Parathyroid adenoma (tissue), 2 donors: ENCODE results near the gene ZW10.

Experiments used
- H2AFZ ChIP-seq: fragments of 300-600 bp; sonication (generic); one replicate; pipeline ENCODE4 v1.7.0; 2017; ENCODE audit warnings: antibody characterized with exemption, mild to moderate bottlenecking
- H3K27ac ChIP-seq: fragments of 300-600 bp; sonication (generic); one replicate; pipeline ENCODE4 v1.7.0; 2017
- H3K27me3 ChIP-seq: fragments of 300-600 bp; sonication (generic); one replicate; pipeline ENCODE4 v1.7.0; 2017; ENCODE audit warnings: low read length; ENCODE audit not compliant: control insufficient read depth, insufficient read depth
- H3K36me3 ChIP-seq: fragments of 300-600 bp; sonication (generic); one replicate; pipeline ENCODE4 v1.7.0; 2017; ENCODE audit warnings: low read length; ENCODE audit not compliant: control insufficient read depth, insufficient read depth
- H3K4me1 ChIP-seq: fragments of 300-600 bp; sonication (generic); one replicate; pipeline ENCODE4 v1.7.0; 2017; ENCODE audit warnings: control low read depth
- H3K4me2 ChIP-seq: fragments of 300-600 bp; sonication (generic); one replicate; pipeline ENCODE4 v1.7.0; 2017; ENCODE audit warnings: low read length
- H3K4me3 ChIP-seq: fragments of 300-600 bp; sonication (generic); one replicate; pipeline ENCODE4 v1.7.0; 2017; ENCODE audit warnings: low read depth, low read length
- H3K79me2 ChIP-seq: fragments of 300-600 bp; sonication (generic); one replicate; pipeline ENCODE4 v1.7.0; 2017; ENCODE audit warnings: control low read depth
- H3K9ac ChIP-seq: fragments of 300-600 bp; sonication (generic); one replicate; pipeline ENCODE4 v1.7.0; 2017; ENCODE audit warnings: mild to moderate bottlenecking
- H3K9me3 ChIP-seq: fragments of 300-600 bp; sonication (generic); one replicate; pipeline ENCODE4 v1.7.0; 2017; ENCODE audit warnings: low read length; ENCODE audit not compliant: control insufficient read depth
- CTCF ChIP-seq: fragments of 300-600 bp; sonication (generic); IDR thresholded peaks from one replicate; pipeline ENCODE4 v1.7.0; 2017; ENCODE audit warnings: antibody characterized with exemption, mild to moderate bottlenecking
- donor health status: primary hyperparathyroidism.

The ZW10 gene

GRCh38 chr11:113690619-113691569, 82.6 kb downstream of the ZW10 start:
- no peaks in the 10 kb centered on the region for H3K9me3 ChIP-seq
- no peak for TF ChIP-seq CTCF
- no peak overlapping the region for H2AFZ ChIP-seq
- no peak overlapping the region for H3K4me3 ChIP-seq
- no peaks in the 10 kb centered on the region for H3K27me3 ChIP-seq
- H3K4me1 ChIP-seq: no peaks in the 10 kb centered on the region
- no peak overlapping the region for H3K4me2 ChIP-seq
- no peak overlapping the region for H3K9ac ChIP-seq
- H3K27ac ChIP-seq: no peak overlapping the region
- H3K36me3 ChIP-seq: no peaks in the 10 kb centered on the region
- H3K79me2 ChIP-seq: no peaks in the 10 kb centered on the region

- no peaks in the 10 kb centered on the region for H3K9me3 ChIP-seq
- TF ChIP-seq CTCF: no peak
- no peak overlapping the region for H3K27ac ChIP-seq
These were observed 83.5 kb downstream of the ZW10 start for GRCh38 chr11:113689768-113690618.

GRCh38 chr11:113685654-113686359, 87.7 kb downstream of the ZW10 start:
- no peaks in the 10 kb centered on the region for H3K79me2 ChIP-seq
- no peak for TF ChIP-seq CTCF
- peaks cover 15% of the 10 kb centered on the region for H3K4me1 ChIP-seq
- H3K27ac ChIP-seq: no peak overlapping the region
- no peaks in the 10 kb centered on the region for H3K9me3 ChIP-seq
- no peak overlapping the region for H3K4me2 ChIP-seq
- H3K36me3 ChIP-seq: no peaks in the 10 kb centered on the region
- H3K9ac ChIP-seq: no peak overlapping the region
- H3K4me3 ChIP-seq: no peak overlapping the region
- no peaks in the 10 kb centered on the region for H3K27me3 ChIP-seq
- H2AFZ ChIP-seq: no peak overlapping the region

More at GRCh38 chr11:113689768-113690618, 83.5 kb downstream of the ZW10 start:
- no peak overlapping the region for H3K4me3 ChIP-seq
- no peak overlapping the region for H3K4me2 ChIP-seq
- no peak overlapping the region for H2AFZ ChIP-seq
- H3K36me3 ChIP-seq: no peaks in the 10 kb centered on the region
- H3K9ac ChIP-seq: no peak overlapping the region
- H3K79me2 ChIP-seq: no peaks in the 10 kb centered on the region
- no peaks in the 10 kb centered on the region for H3K4me1 ChIP-seq
- H3K27me3 ChIP-seq: no peaks in the 10 kb centered on the region

GRCh38 chr11:113684496-113684895, 89.0 kb downstream of the ZW10 start:
- peaks cover 15% of the 10 kb centered on the region for H3K4me1 ChIP-seq
- H3K36me3 ChIP-seq: no peaks in the 10 kb centered on the region
- H3K27me3 ChIP-seq: no peaks in the 10 kb centered on the region
- H3K27ac ChIP-seq: no peak overlapping the region
- no peak overlapping the region for H3K9ac ChIP-seq
- no peak overlapping the region for H2AFZ ChIP-seq
- H3K79me2 ChIP-seq: no peaks in the 10 kb centered on the region
- H3K4me2 ChIP-seq: no peak overlapping the region
- no peak overlapping the region for H3K4me3 ChIP-seq
- TF ChIP-seq CTCF: no peak
- H3K9me3 ChIP-seq: no peaks in the 10 kb centered on the region
